H9 (cell line): ENCODE measurements around the gene DRGX. TPM values are rescaled to one million over a fixed set of nuclear protein-coding genes. Genes with fewer than 3 reads are reported as not detected.

Experiments
- DNase-seq: peaks from one replicate; pipeline ENCODE4 v3.0.0-alpha.2; 2017
- H2AFZ ChIP-seq: one replicate; pipeline ENCODE4 v1.6.1; 2013; ENCODE audit warnings: mild to moderate bottlenecking, low read length, control low read depth, moderate library complexity
- H2AK5ac ChIP-seq: 2 replicates; pipeline ENCODE4 v1.6.1; 2013; ENCODE audit warnings: low read length, control low read depth, mixed read lengths; ENCODE audit not compliant: insufficient read length
- H2BK120ac ChIP-seq: one replicate; pipeline ENCODE4 v1.6.1; 2013; ENCODE audit warnings: low read depth, mild to moderate bottlenecking, low read length, control low read depth, inconsistent platforms; ENCODE audit not compliant: poor library complexity, severe bottlenecking
- H2BK12ac ChIP-seq: 2 replicates; pipeline ENCODE4 v1.6.1; 2013; ENCODE audit warnings: low read length, control low read depth, mixed read lengths, low read depth; ENCODE audit not compliant: insufficient read length
- H2BK15ac ChIP-seq: 2 replicates; pipeline ENCODE4 v1.6.1; 2013; ENCODE audit warnings: low read depth, low read length, control low read depth
- H2BK20ac ChIP-seq: one replicate; pipeline ENCODE4 v1.6.1; 2013; ENCODE audit warnings: low read depth, mild to moderate bottlenecking, low read length, control low read depth, inconsistent platforms; ENCODE audit not compliant: poor library complexity, severe bottlenecking
- H2BK5ac ChIP-seq: 2 replicates; pipeline ENCODE4 v1.6.1; 2013; ENCODE audit warnings: low read length, control low read depth, mixed read lengths; ENCODE audit not compliant: insufficient read length
- H3K14ac ChIP-seq: 2 replicates; pipeline ENCODE4 v1.6.1; 2013; ENCODE audit warnings: low read length, control low read depth; ENCODE audit not compliant: insufficient read depth
- H3K18ac ChIP-seq: 2 replicates; pipeline ENCODE4 v1.6.1; 2013; ENCODE audit warnings: low read depth, mild to moderate bottlenecking, mixed read lengths, low read length, control low read depth; ENCODE audit not compliant: insufficient read length
- H3K23ac ChIP-seq: 2 replicates; pipeline ENCODE4 v1.6.1; 2013; ENCODE audit warnings: low read length, control low read depth, mixed read lengths, low read depth; ENCODE audit not compliant: insufficient read length
- H3K23me2 ChIP-seq: 2 replicates; pipeline ENCODE4 v1.6.1; 2013; ENCODE audit warnings: low read depth, mild to moderate bottlenecking, mixed read lengths, low read length, control low read depth; ENCODE audit not compliant: insufficient read length, poor library complexity, severe bottlenecking
- H3K27ac ChIP-seq: 2 replicates; pipeline ENCODE4 v1.5.1; 2013; ENCODE audit warnings: low read length, control low read depth, mixed read lengths, low read depth; ENCODE audit not compliant: insufficient read length
- H3K27me3 ChIP-seq: 2 replicates; pipeline ENCODE4 v1.6.1; 2013; ENCODE audit warnings: low read length, control low read depth, inconsistent platforms; ENCODE audit not compliant: insufficient read depth
- H3K4ac ChIP-seq: 2 replicates; pipeline ENCODE4 v1.6.1; 2013; ENCODE audit warnings: low read depth, mild to moderate bottlenecking, control low read depth, inconsistent platforms, low read length, moderate library complexity
- H3K4me1 ChIP-seq: 2 replicates; pipeline ENCODE4 v1.6.1; 2013; ENCODE audit warnings: low read length, control low read depth, inconsistent platforms; ENCODE audit not compliant: insufficient read depth
- H3K4me2 ChIP-seq: 2 replicates; pipeline ENCODE4 v1.6.1; 2013; ENCODE audit warnings: low read length, control low read depth, mixed read lengths; ENCODE audit not compliant: insufficient read length, insufficient read depth
- H3K56ac ChIP-seq: 2 replicates; pipeline ENCODE4 v1.6.1; 2013; ENCODE audit warnings: low read depth, mild to moderate bottlenecking, mixed read lengths, low read length, control low read depth; ENCODE audit not compliant: insufficient read length
- H3K79me1 ChIP-seq: 2 replicates; pipeline ENCODE4 v1.6.1; 2013; ENCODE audit warnings: low read depth, mild to moderate bottlenecking, moderate library complexity, low read length, control low read depth, inconsistent platforms; ENCODE audit not compliant: insufficient read depth, poor library complexity, severe bottlenecking
- H3K79me2 ChIP-seq: 2 replicates; pipeline ENCODE4 v1.6.1; 2013; ENCODE audit warnings: low read length, control low read depth, inconsistent platforms; ENCODE audit not compliant: insufficient read depth
- H3K9ac ChIP-seq: 2 replicates; pipeline ENCODE4 v1.6.1; 2013; ENCODE audit warnings: low read length, control low read depth, mixed read lengths; ENCODE audit not compliant: insufficient read length; ENCODE audit errors: extremely low read depth
- H3K9me3 ChIP-seq: one replicate; pipeline ENCODE4 v1.6.1; 2013; ENCODE audit warnings: low read depth, low read length, inconsistent platforms; ENCODE audit not compliant: control insufficient read depth
- H3T11ph ChIP-seq: one replicate; pipeline ENCODE4 v1.6.1; 2013; ENCODE audit warnings: mild to moderate bottlenecking, low read length, control low read depth, inconsistent platforms
- H4K20me1 ChIP-seq: one replicate; pipeline ENCODE4 v1.6.1; 2013; ENCODE audit not compliant: control insufficient read depth, insufficient read length, insufficient read depth
- H4K5ac ChIP-seq: 2 replicates; pipeline ENCODE4 v1.6.1; 2013; ENCODE audit warnings: low read depth, mild to moderate bottlenecking, mixed read lengths, low read length, control low read depth; ENCODE audit not compliant: insufficient read length
- H4K8ac ChIP-seq: replicated peaks from 2 replicates; pipeline ENCODE4 v1.6.1; 2013; ENCODE audit warnings: low read length, control low read depth, mixed read lengths, low read depth; ENCODE audit not compliant: insufficient read length
- H4K91ac ChIP-seq: 2 replicates; pipeline ENCODE4 v1.6.1; 2013; ENCODE audit warnings: low read depth, mild to moderate bottlenecking, moderate library complexity, mixed read lengths, low read length, control low read depth; ENCODE audit not compliant: insufficient read length
- H3K27ac Mint-ChIP-seq, 3 experiments: 2 replicates in 2 of 3; 3 replicates in 1 of 3; pipeline ENCODE4 v1.8.0; 2020 to 2021; ENCODE audit warnings: mixed read lengths in 3 of 3, mild to moderate bottlenecking in 1 of 3, moderate library complexity in 1 of 3
- H3K27me3 Mint-ChIP-seq: 2 replicates; pipeline ENCODE4 v1.8.0; 2021; ENCODE audit warnings: low read depth, mild to moderate bottlenecking, moderate library complexity, mixed read lengths
- H3K36me3 Mint-ChIP-seq, 3 experiments: 2 replicates in 2 of 3; 3 replicates in 1 of 3; pipeline ENCODE4 v1.8.0; 2020 to 2021; ENCODE audit warnings: low read depth in 3 of 3, mixed read lengths in 3 of 3; ENCODE audit not compliant: insufficient read depth in 1 of 3
- H3K4me1 Mint-ChIP-seq, 2 experiments: 2 replicates each; pipeline ENCODE4 v1.8.0; 2020; ENCODE audit warnings: mixed read lengths in 2 of 2
- H3K4me3 Mint-ChIP-seq, 2 experiments: 2 replicates in 1 of 2; 3 replicates in 1 of 2; pipeline ENCODE4 v1.8.0; 2020 to 2021; ENCODE audit warnings: mild to moderate bottlenecking in 2 of 2, mixed read lengths in 2 of 2, moderate library complexity in 1 of 2
- H3K9me3 Mint-ChIP-seq, 2 experiments: 2 replicates in 1 of 2; 3 replicates in 1 of 2; pipeline ENCODE4 v1.8.0; 2020; ENCODE audit warnings: mild to moderate bottlenecking in 2 of 2, mixed read lengths in 2 of 2, moderate library complexity in 1 of 2
- WGBS: extraction: QIAGEN DNeasy Blood & Tissue Kit; methylation state at CpG from one replicate; pipeline ENCODE4 v1.1.7; 2013; ENCODE audit warnings: missing lambda C conversion rate, low lambda C conversion rate, mixed read lengths; ENCODE audit not compliant: insufficient read length; ENCODE audit errors: extremely low coverage; 5-methylcytosine and 5-hydroxymethylcytosine counted together
- total RNA-seq: library from RNA; stranded (reverse); gene quantifications from 2 replicates; pipeline ENCODE4 v1.2.1, GENCODE V29; 2021
- TF ChIP-seq, protein P1 (sequence below): fragments of 200-600 bp; sonication (generic); conservative IDR thresholded peaks from 3 replicates; pipeline ENCODE4 v1.8.0; 2021; ENCODE audit warnings: antibody characterized with exemption, mild to moderate bottlenecking

DRGX gene
- total RNA-seq, 1 experiment from 2014 or later, result not detected

DNA sequence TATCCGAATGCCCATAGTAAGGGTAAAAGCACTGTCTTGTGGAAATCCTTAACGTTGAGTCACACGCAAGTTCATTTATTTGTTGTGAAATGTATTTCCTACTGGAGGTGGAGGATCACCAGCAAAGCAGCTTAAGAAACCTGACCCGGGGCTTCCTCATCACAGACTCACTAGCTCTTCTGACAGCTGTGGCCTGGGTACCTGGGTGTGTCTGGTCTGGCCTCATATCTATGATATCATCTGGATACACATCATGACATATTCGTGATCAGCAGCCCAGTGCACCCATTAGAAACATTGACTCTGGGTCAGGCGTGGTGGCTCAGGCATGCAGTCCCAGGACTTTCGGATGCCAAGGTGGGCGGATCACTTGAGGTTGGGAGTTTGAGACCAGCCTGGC is 8.8 kb downstream of the DRGX start:
- H2BK120ac ChIP-seq, result no peak overlapping the region
- H3T11ph ChIP-seq, result no peak overlapping the region
- H4K20me1 ChIP-seq, result no peaks in the 10 kb centered on the region
- no peak overlapping the region for H2BK12ac ChIP-seq
- no peak overlapping the region for H3K56ac ChIP-seq
- no peak overlapping the region for H4K8ac ChIP-seq
- H3K4me2 ChIP-seq, result no peak overlapping the region
- no peak for DNase-seq
- no peak overlapping the region for H2AFZ ChIP-seq
- peaks cover 52% of the 10 kb centered on the region for H3K27me3 Mint-ChIP-seq
- no peaks in the 10 kb centered on the region for H3K9me3 Mint-ChIP-seq
- no CpG with 5 or more reads among the region's 8 CpGs for WGBS
- no peak overlapping the region for H2BK20ac ChIP-seq
- H3K79me2 ChIP-seq, result no peaks in the 10 kb centered on the region
- no peak overlapping the region for H3K4ac ChIP-seq
- TF ChIP-seq, protein P1, sequence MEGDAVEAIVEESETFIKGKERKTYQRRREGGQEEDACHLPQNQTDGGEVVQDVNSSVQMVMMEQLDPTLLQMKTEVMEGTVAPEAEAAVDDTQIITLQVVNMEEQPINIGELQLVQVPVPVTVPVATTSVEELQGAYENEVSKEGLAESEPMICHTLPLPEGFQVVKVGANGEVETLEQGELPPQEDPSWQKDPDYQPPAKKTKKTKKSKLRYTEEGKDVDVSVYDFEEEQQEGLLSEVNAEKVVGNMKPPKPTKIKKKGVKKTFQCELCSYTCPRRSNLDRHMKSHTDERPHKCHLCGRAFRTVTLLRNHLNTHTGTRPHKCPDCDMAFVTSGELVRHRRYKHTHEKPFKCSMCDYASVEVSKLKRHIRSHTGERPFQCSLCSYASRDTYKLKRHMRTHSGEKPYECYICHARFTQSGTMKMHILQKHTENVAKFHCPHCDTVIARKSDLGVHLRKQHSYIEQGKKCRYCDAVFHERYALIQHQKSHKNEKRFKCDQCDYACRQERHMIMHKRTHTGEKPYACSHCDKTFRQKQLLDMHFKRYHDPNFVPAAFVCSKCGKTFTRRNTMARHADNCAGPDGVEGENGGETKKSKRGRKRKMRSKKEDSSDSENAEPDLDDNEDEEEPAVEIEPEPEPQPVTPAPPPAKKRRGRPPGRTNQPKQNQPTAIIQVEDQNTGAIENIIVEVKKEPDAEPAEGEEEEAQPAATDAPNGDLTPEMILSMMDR, result no peak
- H3K9ac ChIP-seq, result no peak overlapping the region
- no peak overlapping the region for H2BK15ac ChIP-seq
- no peaks in the 10 kb centered on the region for H3K79me1 ChIP-seq
- H2BK5ac ChIP-seq, result no peak overlapping the region
- H3K27ac ChIP-seq, result no peak overlapping the region
- H3K27ac Mint-ChIP-seq, result no peak overlapping the region
- no peaks in the 10 kb centered on the region for H3K4me1 ChIP-seq
- H3K27me3 ChIP-seq, result no peaks in the 10 kb centered on the region
- no peak overlapping the region for H3K4me3 Mint-ChIP-seq
- H3K23me2 ChIP-seq, result no peaks in the 10 kb centered on the region
- H3K18ac ChIP-seq, result no peak overlapping the region
- no peaks in the 10 kb centered on the region for H3K9me3 ChIP-seq
- H4K5ac ChIP-seq, result no peak overlapping the region
- H3K23ac ChIP-seq, result no peak overlapping the region
- H3K36me3 Mint-ChIP-seq, result no peaks in the 10 kb centered on the region
- H2AK5ac ChIP-seq, result no peak overlapping the region
- H4K91ac ChIP-seq, result no peak overlapping the region
- H3K14ac ChIP-seq, result no peak overlapping the region
- H3K4me1 Mint-ChIP-seq, result peaks cover 0 to 3% of the 10 kb centered on the region in 2 experiments; a peak in 1 of 4 replicates
